ENCODE data around the gene STAG3.

DNA sequence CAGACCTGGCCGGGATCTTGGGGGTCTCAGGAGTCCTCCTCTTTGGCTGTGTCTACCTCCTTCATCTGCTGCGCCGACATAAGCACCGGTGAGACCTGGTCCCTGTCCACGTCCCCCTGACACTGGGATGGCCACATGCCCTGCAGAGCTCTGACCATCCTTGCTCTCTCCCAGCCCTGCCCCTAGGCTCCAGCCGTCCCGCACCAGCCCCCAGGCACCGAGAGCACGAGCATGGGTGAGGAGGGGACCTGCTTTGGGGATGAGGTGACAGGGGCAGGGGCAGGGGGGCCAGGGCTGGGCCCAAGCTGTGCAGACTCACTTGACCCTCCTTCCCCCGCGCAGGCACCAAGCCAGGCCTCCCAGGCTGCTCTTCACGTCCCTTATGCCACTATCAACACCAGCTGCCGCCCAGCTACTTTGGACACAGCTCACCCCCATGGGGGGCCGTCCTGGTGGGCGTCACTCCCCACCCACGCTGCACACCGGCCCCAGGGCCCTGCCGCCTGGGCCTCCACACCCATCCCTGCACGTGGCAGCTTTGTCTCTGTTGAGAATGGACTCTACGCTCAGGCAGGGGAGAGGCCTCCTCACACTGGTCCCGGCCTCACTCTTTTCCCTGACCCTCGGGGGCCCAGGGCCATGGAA lies 43.0 kb downstream of the STAG3 start:
- TF ChIP-seq, protein P1, sequence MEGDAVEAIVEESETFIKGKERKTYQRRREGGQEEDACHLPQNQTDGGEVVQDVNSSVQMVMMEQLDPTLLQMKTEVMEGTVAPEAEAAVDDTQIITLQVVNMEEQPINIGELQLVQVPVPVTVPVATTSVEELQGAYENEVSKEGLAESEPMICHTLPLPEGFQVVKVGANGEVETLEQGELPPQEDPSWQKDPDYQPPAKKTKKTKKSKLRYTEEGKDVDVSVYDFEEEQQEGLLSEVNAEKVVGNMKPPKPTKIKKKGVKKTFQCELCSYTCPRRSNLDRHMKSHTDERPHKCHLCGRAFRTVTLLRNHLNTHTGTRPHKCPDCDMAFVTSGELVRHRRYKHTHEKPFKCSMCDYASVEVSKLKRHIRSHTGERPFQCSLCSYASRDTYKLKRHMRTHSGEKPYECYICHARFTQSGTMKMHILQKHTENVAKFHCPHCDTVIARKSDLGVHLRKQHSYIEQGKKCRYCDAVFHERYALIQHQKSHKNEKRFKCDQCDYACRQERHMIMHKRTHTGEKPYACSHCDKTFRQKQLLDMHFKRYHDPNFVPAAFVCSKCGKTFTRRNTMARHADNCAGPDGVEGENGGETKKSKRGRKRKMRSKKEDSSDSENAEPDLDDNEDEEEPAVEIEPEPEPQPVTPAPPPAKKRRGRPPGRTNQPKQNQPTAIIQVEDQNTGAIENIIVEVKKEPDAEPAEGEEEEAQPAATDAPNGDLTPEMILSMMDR (IDR thresholded peaks at IDR 0.05; ENCODE audit: poor library complexity, severe bottlenecking), result no peak
- no peak for TF ChIP-seq EZH2 (IDR thresholded peaks at IDR 0.05; ENCODE audit: borderline replicate concordance, insufficient read depth, low read length, poor library complexity, severe bottlenecking)
- no peak for TF ChIP-seq EP300 (conservative IDR thresholded peaks at IDR 0.05; ENCODE audit: poor library complexity, severe bottlenecking)
- TF ChIP-seq, protein P2, sequence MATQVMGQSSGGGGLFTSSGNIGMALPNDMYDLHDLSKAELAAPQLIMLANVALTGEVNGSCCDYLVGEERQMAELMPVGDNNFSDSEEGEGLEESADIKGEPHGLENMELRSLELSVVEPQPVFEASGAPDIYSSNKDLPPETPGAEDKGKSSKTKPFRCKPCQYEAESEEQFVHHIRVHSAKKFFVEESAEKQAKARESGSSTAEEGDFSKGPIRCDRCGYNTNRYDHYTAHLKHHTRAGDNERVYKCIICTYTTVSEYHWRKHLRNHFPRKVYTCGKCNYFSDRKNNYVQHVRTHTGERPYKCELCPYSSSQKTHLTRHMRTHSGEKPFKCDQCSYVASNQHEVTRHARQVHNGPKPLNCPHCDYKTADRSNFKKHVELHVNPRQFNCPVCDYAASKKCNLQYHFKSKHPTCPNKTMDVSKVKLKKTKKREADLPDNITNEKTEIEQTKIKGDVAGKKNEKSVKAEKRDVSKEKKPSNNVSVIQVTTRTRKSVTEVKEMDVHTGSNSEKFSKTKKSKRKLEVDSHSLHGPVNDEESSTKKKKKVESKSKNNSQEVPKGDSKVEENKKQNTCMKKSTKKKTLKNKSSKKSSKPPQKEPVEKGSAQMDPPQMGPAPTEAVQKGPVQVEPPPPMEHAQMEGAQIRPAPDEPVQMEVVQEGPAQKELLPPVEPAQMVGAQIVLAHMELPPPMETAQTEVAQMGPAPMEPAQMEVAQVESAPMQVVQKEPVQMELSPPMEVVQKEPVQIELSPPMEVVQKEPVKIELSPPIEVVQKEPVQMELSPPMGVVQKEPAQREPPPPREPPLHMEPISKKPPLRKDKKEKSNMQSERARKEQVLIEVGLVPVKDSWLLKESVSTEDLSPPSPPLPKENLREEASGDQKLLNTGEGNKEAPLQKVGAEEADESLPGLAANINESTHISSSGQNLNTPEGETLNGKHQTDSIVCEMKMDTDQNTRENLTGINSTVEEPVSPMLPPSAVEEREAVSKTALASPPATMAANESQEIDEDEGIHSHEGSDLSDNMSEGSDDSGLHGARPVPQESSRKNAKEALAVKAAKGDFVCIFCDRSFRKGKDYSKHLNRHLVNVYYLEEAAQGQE (IDR thresholded peaks at IDR 0.05; ENCODE audit: borderline replicate concordance), result no peak
- no peak for TF ChIP-seq POLR2AphosphoS5 (IDR thresholded peaks at IDR 0.05)
